Measurements from ENCODE around the gene TEN1. TPM values are rescaled to one million over a fixed set of nuclear protein-coding genes. Genes with fewer than 3 reads are reported as not detected.

Gene TEN1
- total RNA-seq, 1 donor, result 23.2 TPM

DNA sequence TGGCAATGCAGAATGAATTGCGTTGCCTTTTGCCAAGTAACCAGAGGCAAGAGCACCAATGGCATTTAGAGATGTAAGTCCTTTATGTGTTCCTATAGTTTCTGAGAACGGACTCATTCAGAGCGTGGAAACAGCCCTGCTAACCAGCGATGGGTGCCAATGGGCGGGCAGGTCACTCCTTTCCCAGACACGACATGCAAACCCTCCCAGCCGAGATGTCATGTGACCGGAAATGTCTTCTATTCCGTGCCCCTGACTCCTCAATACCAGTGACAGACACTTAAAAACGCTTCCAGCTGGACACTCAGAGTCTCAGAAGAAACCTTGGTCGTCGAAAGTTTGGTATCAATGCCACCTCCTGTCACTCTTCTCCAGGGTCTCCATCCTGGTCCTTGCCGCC lies 41.4 kb upstream of the TEN1 start:
- DNase-seq (ENCODE audit: insufficient read length, low spot score, missing footprints), result no peak
- no peak for TF ChIP-seq CTCF (IDR thresholded peaks at IDR 0.05; ENCODE audit: extremely low read depth, low read depth, low read length)

GRCh38 chr17:75940727-75941441 lies 38.2 kb upstream of the TEN1 start, which contains the start of gene FBF1:
Gene FBF1, minus strand, starts transcription at chr17:75941042. Its CDS starts 2,893 bp downstream, at chr17:75938149.
- Histone ChIP-seq H3K79me2 (ENCODE audit: insufficient read depth, low read length) (peaks cover 5% of the 10 kb centered on the region), H4K20me1 (ENCODE audit: insufficient read depth, low read length) (no peaks in the 10 kb centered on the region), H3K27me3 (ENCODE audit: insufficient read depth, low read length) (no peaks in the 10 kb centered on the region), H3K36me3 (ENCODE audit: insufficient read depth, low read length) (peaks cover 10% of the 10 kb centered on the region), H3K9me3 (ENCODE audit: low read depth, low read length) (no peaks in the 10 kb centered on the region), H3K4me2 (ENCODE audit: insufficient read depth, low read length) (peak within 1 kb of the TSS; percentile 90), H3K27ac (ENCODE audit: low read depth, low read length) (peak within 1 kb of the TSS; percentile 84), H3K4me3 (ENCODE audit: insufficient read depth, low read length) (peak within 1 kb of the TSS; percentile 97), H2AFZ (ENCODE audit: low read length) (peak within 1 kb of the TSS; percentile 96), H3K4me1 (ENCODE audit: insufficient read depth, low read length) (peaks cover 3% of the 10 kb centered on the region)
- DNase-seq (ENCODE audit: insufficient read length, low spot score, missing footprints), result peak; percentile 99
- no peak for TF ChIP-seq CTCF (IDR thresholded peaks at IDR 0.05; ENCODE audit: extremely low read depth, low read depth, low read length)

More for the DNA sequence above, 41.4 kb upstream of the TEN1 start:
- H3K27me3 ChIP-seq (ENCODE audit: insufficient read depth, low read length), result no peaks in the 10 kb centered on the region
- H3K36me3 ChIP-seq (ENCODE audit: insufficient read depth, low read length), result no peaks in the 10 kb centered on the region
- no peak overlapping the region for H2AFZ ChIP-seq (ENCODE audit: low read length)
- H3K4me2 ChIP-seq (ENCODE audit: insufficient read depth, low read length), result no peak overlapping the region
- H3K79me2 ChIP-seq (ENCODE audit: insufficient read depth, low read length), result peaks cover 5% of the 10 kb centered on the region
- H4K20me1 ChIP-seq (ENCODE audit: insufficient read depth, low read length), result no peaks in the 10 kb centered on the region
- H3K4me3 ChIP-seq (ENCODE audit: insufficient read depth, low read length), result no peak overlapping the region
- peaks cover 3% of the 10 kb centered on the region for H3K4me1 ChIP-seq (ENCODE audit: insufficient read depth, low read length)
- no peak overlapping the region for H3K27ac ChIP-seq (ENCODE audit: low read depth, low read length)
- no peaks in the 10 kb centered on the region for H3K9me3 ChIP-seq (ENCODE audit: low read depth, low read length)

DNA sequence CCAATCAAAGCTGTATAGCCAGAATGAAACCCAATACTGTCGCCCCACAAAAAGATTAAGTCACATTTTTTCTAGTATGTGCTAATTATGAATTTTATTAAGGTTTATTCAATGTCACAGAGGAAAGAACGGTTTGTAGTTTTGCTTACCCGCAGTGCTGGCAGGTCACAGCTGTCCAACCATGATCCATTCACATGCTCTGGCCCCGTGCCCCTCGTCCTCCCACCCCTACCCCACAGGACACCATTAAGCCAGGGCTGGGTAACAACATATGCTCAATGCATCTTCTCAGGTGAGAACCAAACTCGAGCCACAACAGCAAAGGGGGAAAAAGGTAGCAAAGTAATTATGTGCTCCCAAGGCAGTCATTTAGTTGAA lies 37.6 kb upstream of the TEN1 start:
- Histone ChIP-seq H3K4me2 (ENCODE audit: insufficient read depth, low read length) (peak overlapping the region; percentile 90), H3K36me3 (ENCODE audit: insufficient read depth, low read length) (peaks cover 13% of the 10 kb centered on the region), H3K9me3 (ENCODE audit: low read depth, low read length) (no peaks in the 10 kb centered on the region), H4K20me1 (ENCODE audit: insufficient read depth, low read length) (no peaks in the 10 kb centered on the region), H3K27ac (ENCODE audit: low read depth, low read length) (peak overlapping the region; percentile 58), H3K79me2 (ENCODE audit: insufficient read depth, low read length) (peaks cover 5% of the 10 kb centered on the region), H3K4me3 (ENCODE audit: insufficient read depth, low read length) (peak overlapping the region; percentile 97), H3K4me1 (ENCODE audit: insufficient read depth, low read length) (peaks cover 3% of the 10 kb centered on the region), H3K27me3 (ENCODE audit: insufficient read depth, low read length) (no peaks in the 10 kb centered on the region), H2AFZ (ENCODE audit: low read length) (peak overlapping the region; percentile 73)
- no peak for DNase-seq (ENCODE audit: insufficient read length, low spot score, missing footprints)
- TF ChIP-seq CTCF (IDR thresholded peaks at IDR 0.05; ENCODE audit: extremely low read depth, low read depth, low read length), result no peak

GRCh38 chr17:75942473-75942872 lies 36.6 kb upstream of the TEN1 start:
- DNase-seq (ENCODE audit: insufficient read length, low spot score, missing footprints), result no peak
- Histone ChIP-seq H3K36me3 (ENCODE audit: insufficient read depth, low read length) (peaks cover 20% of the 10 kb centered on the region), H3K79me2 (ENCODE audit: insufficient read depth, low read length) (peaks cover 5% of the 10 kb centered on the region), H2AFZ (ENCODE audit: low read length) (no peak overlapping the region), H3K27me3 (ENCODE audit: insufficient read depth, low read length) (no peaks in the 10 kb centered on the region), H3K27ac (ENCODE audit: low read depth, low read length) (no peak overlapping the region), H4K20me1 (ENCODE audit: insufficient read depth, low read length) (no peaks in the 10 kb centered on the region), H3K9me3 (ENCODE audit: low read depth, low read length) (no peaks in the 10 kb centered on the region), H3K4me3 (ENCODE audit: insufficient read depth, low read length) (no peak overlapping the region), H3K4me1 (ENCODE audit: insufficient read depth, low read length) (peaks cover 3% of the 10 kb centered on the region), H3K4me2 (ENCODE audit: insufficient read depth, low read length) (no peak overlapping the region)
- no peak for TF ChIP-seq CTCF (IDR thresholded peaks at IDR 0.05; ENCODE audit: extremely low read depth, low read depth, low read length)
